Mesothelial cell of epicardium (in vitro differentiated cells): ENCODE data around the gene DTNA. TPM values are rescaled to one million over a fixed set of nuclear protein-coding genes. Genes with fewer than 3 reads are reported as not detected.

Experiments
- DNase-seq, 2 experiments: peaks; one replicate each; pipeline ENCODE4 v3.0.0; 2021; ENCODE audit warnings: low spot score in 2 of 2; ENCODE audit not compliant: unreplicated experiment in 2 of 2
- H3K27ac Mint-ChIP-seq: 2 replicates; pipeline ENCODE4 v1.8.0; 2021; ENCODE audit warnings: mixed read lengths
- H3K27me3 Mint-ChIP-seq: 2 replicates; pipeline ENCODE4 v1.8.0; 2021; ENCODE audit warnings: low read depth, mixed read lengths
- H3K36me3 Mint-ChIP-seq: 2 replicates; pipeline ENCODE4 v1.8.0; 2021; ENCODE audit warnings: mixed read lengths
- H3K4me1 Mint-ChIP-seq: 2 replicates; pipeline ENCODE4 v1.8.0; 2021; ENCODE audit warnings: mixed read lengths
- H3K4me3 Mint-ChIP-seq: 2 replicates; pipeline ENCODE4 v1.8.0; 2021; ENCODE audit warnings: mild to moderate bottlenecking, moderate library complexity, mixed read lengths
- H3K9me3 Mint-ChIP-seq: 2 replicates; pipeline ENCODE4 v1.8.0; 2021; ENCODE audit warnings: mixed read lengths
- total RNA-seq: library from RNA; stranded (reverse); gene quantifications from 3 replicates; pipeline ENCODE4 v1.2.1, GENCODE V29; 2021
- TF ChIP-seq, protein P1 (sequence below): fragments of 200-600 bp; sonication (generic); IDR thresholded peaks from one replicate; pipeline ENCODE4 v1.5.0; 2021; ENCODE audit warnings: antibody characterized with exemption; ENCODE audit not compliant: unreplicated experiment

Gene DTNA
- total RNA-seq, 1 donor from 2014 or later, result 10.1 TPM

DNA sequence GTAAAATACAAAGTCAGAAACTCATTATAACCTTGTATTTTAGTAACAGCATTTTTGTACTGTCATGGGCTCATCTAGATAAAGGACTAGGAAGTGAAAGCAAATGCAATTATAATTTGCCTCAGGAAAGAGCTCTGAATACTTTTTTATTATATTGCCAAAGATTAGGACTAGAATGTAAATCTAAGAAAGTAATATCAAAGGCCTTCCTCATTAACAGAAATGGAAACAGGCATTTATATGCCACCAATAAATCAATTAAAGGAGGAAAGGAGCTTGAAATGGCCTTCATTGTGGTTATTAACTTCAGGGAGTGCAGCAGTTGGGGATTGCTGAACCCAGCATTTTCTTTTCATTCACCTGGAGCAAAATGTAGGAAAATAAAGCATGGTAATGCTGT is 39.6 kb downstream of the DTNA start:
- Mint-ChIP-seq H3K36me3 (peaks cover 3% of the 10 kb centered on the region), H3K27me3 (no peaks in the 10 kb centered on the region), H3K9me3 (peaks cover 12% of the 10 kb centered on the region), H3K27ac (no peak overlapping the region), H3K4me1 (peaks cover 5% of the 10 kb centered on the region), H3K4me3 (no peak overlapping the region)
- no peak for DNase-seq
- TF ChIP-seq, protein P1, sequence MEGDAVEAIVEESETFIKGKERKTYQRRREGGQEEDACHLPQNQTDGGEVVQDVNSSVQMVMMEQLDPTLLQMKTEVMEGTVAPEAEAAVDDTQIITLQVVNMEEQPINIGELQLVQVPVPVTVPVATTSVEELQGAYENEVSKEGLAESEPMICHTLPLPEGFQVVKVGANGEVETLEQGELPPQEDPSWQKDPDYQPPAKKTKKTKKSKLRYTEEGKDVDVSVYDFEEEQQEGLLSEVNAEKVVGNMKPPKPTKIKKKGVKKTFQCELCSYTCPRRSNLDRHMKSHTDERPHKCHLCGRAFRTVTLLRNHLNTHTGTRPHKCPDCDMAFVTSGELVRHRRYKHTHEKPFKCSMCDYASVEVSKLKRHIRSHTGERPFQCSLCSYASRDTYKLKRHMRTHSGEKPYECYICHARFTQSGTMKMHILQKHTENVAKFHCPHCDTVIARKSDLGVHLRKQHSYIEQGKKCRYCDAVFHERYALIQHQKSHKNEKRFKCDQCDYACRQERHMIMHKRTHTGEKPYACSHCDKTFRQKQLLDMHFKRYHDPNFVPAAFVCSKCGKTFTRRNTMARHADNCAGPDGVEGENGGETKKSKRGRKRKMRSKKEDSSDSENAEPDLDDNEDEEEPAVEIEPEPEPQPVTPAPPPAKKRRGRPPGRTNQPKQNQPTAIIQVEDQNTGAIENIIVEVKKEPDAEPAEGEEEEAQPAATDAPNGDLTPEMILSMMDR, result no peak

DNA sequence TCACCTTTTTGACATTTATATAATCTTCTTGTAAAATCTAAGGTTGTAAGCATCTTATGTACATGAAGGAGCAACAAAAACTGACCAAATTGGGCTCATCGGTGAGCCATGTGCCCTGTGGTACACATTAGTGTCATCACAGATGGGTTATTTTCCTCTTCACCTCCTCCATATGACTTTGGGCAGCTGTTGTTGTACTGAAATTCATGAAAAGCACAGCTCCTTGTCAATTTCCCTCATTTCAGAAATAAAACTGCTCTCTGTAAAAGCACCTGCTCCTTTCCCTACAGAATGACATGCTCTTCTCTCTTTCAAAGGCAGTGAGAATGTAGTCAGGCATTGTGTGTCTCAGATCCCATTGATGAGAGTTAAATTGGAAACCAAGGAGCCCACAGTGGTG is 42.0 kb downstream of the DTNA start:
- no peak for DNase-seq
- H3K4me3 Mint-ChIP-seq, result no peak overlapping the region
- H3K27me3 Mint-ChIP-seq, result no peaks in the 10 kb centered on the region
- peaks cover 3% of the 10 kb centered on the region for H3K36me3 Mint-ChIP-seq
- H3K9me3 Mint-ChIP-seq, result peaks cover 12% of the 10 kb centered on the region
- TF ChIP-seq, protein P1, result no peak
- H3K27ac Mint-ChIP-seq, result no peak overlapping the region
- H3K4me1 Mint-ChIP-seq, result peaks cover 10% of the 10 kb centered on the region

DNA sequence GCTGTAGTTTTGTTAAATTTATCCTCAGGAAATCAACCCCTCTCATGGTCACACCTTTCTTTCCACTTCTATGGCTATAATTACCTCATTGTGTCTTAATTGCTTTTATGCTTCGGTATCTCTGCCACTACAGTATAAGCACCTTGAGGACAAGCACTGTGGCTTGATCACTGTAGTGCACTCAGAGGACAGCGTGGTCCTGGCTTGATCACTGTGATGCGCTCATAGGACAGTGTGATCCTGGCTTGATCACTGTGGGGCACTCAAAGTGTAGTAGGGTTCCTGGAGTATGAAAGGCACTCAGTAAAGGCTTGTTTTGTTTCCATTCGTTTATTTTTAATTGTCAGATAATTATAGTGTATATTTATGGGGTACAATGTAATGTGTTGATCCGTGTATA is 44.2 kb downstream of the DTNA start:
- DNase-seq, result no peak
- TF ChIP-seq, protein P1, result no peak
- Mint-ChIP-seq H3K4me3 (no peak overlapping the region), H3K36me3 (no peaks in the 10 kb centered on the region), H3K27ac (no peak overlapping the region), H3K27me3 (no peaks in the 10 kb centered on the region), H3K9me3 (peaks cover 3% of the 10 kb centered on the region), H3K4me1 (peaks cover 10% of the 10 kb centered on the region)

DNA sequence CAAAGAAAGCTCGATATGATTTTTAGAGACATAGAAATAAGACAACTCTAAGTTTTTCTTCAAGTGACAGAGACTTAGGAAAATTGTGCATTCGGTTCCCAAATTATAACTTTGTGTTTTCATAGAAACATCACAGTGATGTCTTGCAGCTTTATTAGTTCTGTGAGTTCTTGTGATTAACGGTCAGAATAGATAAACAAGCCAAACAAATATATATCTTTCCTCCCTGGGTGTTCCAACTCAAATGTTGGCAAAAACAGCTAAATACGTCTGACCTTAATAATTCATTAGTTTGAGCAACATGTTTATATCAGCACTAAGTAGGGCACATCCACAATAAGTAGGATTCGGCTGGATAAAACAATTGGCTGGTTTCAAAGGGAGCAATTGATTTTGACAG is 47.6 kb downstream of the DTNA start:
- DNase-seq, result no peak
- peaks cover 3% of the 10 kb centered on the region for H3K9me3 Mint-ChIP-seq
- no peaks in the 10 kb centered on the region for H3K27me3 Mint-ChIP-seq
- TF ChIP-seq, protein P1, result no peak
- peaks cover 5% of the 10 kb centered on the region for H3K4me1 Mint-ChIP-seq
- no peak overlapping the region for H3K27ac Mint-ChIP-seq
- no peak overlapping the region for H3K4me3 Mint-ChIP-seq
- H3K36me3 Mint-ChIP-seq, result peaks cover 4% of the 10 kb centered on the region

DNA sequence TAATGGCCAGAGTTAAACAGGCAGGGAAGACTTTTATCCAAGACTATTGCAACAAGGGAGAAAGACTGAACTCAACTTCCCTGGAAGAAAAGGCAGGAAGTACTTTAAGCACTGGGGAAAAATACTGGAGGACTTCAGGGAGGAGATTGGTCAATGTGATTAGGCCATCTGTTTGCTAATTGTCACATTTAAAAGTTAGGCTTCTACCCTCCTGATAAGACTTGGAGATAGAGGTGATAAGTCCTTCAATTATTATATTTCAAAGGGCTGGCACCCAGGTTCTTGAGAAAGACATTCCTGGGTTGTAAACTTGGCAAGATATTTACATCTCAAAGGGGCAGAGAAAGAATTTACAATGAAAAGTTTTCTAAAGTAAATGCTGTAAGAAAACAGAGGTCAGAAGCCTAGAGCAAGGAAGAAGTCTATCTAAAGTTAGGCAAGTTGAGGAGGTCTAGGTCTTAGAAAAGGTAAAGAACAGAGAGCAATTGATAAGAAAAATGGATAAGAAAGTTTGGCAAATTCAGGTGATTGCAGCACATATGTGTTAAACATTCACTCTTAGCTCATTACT is 48.4 kb downstream of the DTNA start:
- peaks cover 3% of the 10 kb centered on the region for H3K9me3 Mint-ChIP-seq
- TF ChIP-seq, protein P1, result no peak
- H3K4me1 Mint-ChIP-seq, result peaks cover 5% of the 10 kb centered on the region
- no peak for DNase-seq
- no peaks in the 10 kb centered on the region for H3K27me3 Mint-ChIP-seq
- H3K27ac Mint-ChIP-seq, result no peak overlapping the region
- H3K36me3 Mint-ChIP-seq, result peaks cover 4% of the 10 kb centered on the region
- H3K4me3 Mint-ChIP-seq, result no peak overlapping the region

DNA sequence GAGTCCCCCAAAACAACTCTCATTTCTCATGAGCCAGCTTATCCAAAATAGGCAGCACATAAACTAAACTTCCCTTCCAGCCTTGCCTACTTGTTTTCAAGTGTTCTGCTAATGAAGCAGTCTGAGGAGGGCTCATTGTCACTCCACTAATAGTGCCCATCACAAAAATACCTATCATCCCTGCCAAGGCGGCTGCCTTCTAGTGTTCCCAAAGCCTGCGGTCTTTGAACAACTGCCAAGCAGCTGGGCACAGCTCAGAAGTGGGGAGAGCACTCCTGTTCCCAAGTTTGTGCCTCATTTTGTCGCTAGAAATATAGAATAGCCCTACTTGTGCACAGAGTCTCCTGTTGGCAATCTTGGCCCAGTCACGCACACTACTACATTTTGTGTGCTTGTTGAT is 50.3 kb downstream of the DTNA start:
- Mint-ChIP-seq H3K36me3 (peaks cover 4% of the 10 kb centered on the region), H3K27ac (no peak overlapping the region), H3K27me3 (no peaks in the 10 kb centered on the region), H3K4me1 (peaks cover 5% of the 10 kb centered on the region), H3K4me3 (no peak overlapping the region), H3K9me3 (peaks cover 3% of the 10 kb centered on the region)
- no peak for DNase-seq
- TF ChIP-seq, protein P1, result no peak
